ENCODE measurements around the gene EPG5. TPM values are rescaled to one million over a fixed set of nuclear protein-coding genes. Genes with fewer than 3 reads are reported as not detected.

Gene EPG5
- total and polyA plus RNA-seq, 9 of the 15 experiments (the other 6 are each of a cell fraction or from before 2014, with no cell fraction given), result 1.3 to 10.7 (median 5.2) TPM

DNA sequence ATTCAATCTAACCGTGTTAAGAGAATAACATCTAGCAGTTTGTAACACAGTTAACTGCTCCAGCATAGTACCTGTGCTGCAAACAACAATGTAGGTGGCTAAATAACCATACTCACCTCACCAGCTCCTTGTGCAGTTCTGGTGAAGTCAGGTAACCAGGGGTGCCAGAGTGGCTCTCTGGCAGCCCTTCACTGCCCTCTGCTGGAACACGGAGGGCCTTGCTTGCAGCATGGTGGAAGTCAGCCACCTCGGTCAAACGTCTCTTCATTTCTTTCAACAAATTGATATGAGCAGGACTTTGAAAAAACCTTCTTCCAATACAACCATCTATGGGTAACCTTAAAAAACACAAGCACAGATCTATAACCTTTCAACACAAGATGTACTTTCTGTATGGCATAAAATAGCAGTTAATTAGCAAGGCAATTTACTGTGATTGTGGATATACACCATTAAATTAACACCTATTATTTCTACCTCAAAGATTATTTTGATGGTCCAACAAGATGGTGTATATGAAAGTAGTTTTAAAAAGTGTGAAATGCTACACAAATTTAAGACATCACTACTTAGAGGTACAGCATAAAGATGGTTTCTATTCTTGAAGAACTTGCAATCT is 56.6 kb downstream of the EPG5 start:
- intact Hi-C loops (cut with micrococcal nuclease), result loop anchor here (1.0 kb wide), 1 partner anchor 245 kb away; no protein-coding TSS in a partner anchor
- DNase-seq (ENCODE audit: extremely low read depth in 1 of 4, low spot score in 3 of 4) (peak; percentile 41 to 55 (median 46)), ATAC-seq (peak; percentile 87), FAIRE-seq (no peak)
- in situ Hi-C loops (cut with MboI), result no loop called here
- CTCF ChIA-PET (ENCODE audit: low intra/inter-chr PET ratio), result interaction anchor here (1.0 to 1.2 kb wide), 2 partner anchors 220 to 245 kb away, joined by 3 to 4 read pairs; no protein-coding TSS in a partner anchor
- no TSS peak for BruUV-seq (replicated peaks)
- no peak overlapping the region for H3K4me3 ChIP-seq
- no peaks in the 10 kb centered on the region for H4K20me1 ChIP-seq (replicated peaks; ENCODE audit: control insufficient read depth, insufficient read depth, low read length)
- H3K36me3 ChIP-seq (ENCODE audit: control insufficient read depth, insufficient read depth, low read length), result peaks cover 42% of the 10 kb centered on the region; the same call in 2 of the 3 replicates
- no peaks in the 10 kb centered on the region for H3K27me3 ChIP-seq (ENCODE audit: control insufficient read depth in 2 of 2, insufficient read depth in 2 of 2, low read length in 2 of 2)
- no peak overlapping the region for H2AFZ ChIP-seq (ENCODE audit: low read depth, low read length)
- H3K79me2 ChIP-seq (ENCODE audit: control insufficient read depth, insufficient read depth, low read length), result no peaks in the 10 kb centered on the region
- H3K4me2 ChIP-seq (ENCODE audit: insufficient read depth, low read length), result no peak overlapping the region
- H3K9me1 ChIP-seq (ENCODE audit: control insufficient read depth, insufficient read depth, low read length), result no peaks in the 10 kb centered on the region
- no peaks in the 10 kb centered on the region for H3K9me3 ChIP-seq (replicated peaks; ENCODE audit: control insufficient read depth, insufficient read depth, low read depth, low read length)
- no peak overlapping the region for H3K9ac ChIP-seq (ENCODE audit: insufficient read depth in 1 of 2, low read depth in 2 of 2, low read length in 2 of 2)
- POLR2A ChIA-PET, result no interaction called here
- no peaks in the 10 kb centered on the region for H3K4me1 ChIP-seq (replicated peaks in 1 of 2; ENCODE audit: control insufficient read depth in 2 of 2, insufficient read depth in 2 of 2, low read length in 2 of 2)
- WGBS (ENCODE audit: insufficient coverage, low coverage, missing lambda C conversion rate), result 44% methylated on average over 4 of the region's 4 CpGs
- no peak overlapping the region for H3K27ac ChIP-seq (ENCODE audit: extremely low read depth, low read depth, low read length)
- TF ChIP-seq TBP (optimal IDR thresholded peaks at IDR 0.05; ENCODE audit: low read depth, low read length) (no peak), ZKSCAN8 (CRISPR knock-in tag; IDR thresholded peaks at IDR 0.05) (no peak), POLR2A (conservative IDR thresholded peaks at IDR 0.05) (no peak), PHTF2 (CRISPR knock-in tag; IDR thresholded peaks at IDR 0.05) (no peak), GATAD2A (IDR thresholded peaks at IDR 0.05) (no peak), CHD2 (IDR thresholded peaks at IDR 0.05; ENCODE audit: low read depth, low read length) (no peak), ZSCAN32 (CRISPR knock-in tag; IDR thresholded peaks at IDR 0.05) (no peak), RAD21 (CRISPR knock-in tag; conservative IDR thresholded peaks at IDR 0.05 in 1 of 2, IDR thresholded peaks at IDR 0.05 in 1 of 2) (peak; percentile 38 to 43; a peak in 3 of 4 replicates), ZNF561 (CRISPR knock-in tag; conservative IDR thresholded peaks at IDR 0.05) (no peak), JUND (IDR thresholded peaks at IDR 0.05; ENCODE audit: borderline replicate concordance, low read depth, low read length) (no peak), JUND (tag; IDR thresholded peaks at IDR 0.05; ENCODE audit: borderline replicate concordance, low read depth, low read length) (no peak)
- TF ChIP-seq, protein P1, sequence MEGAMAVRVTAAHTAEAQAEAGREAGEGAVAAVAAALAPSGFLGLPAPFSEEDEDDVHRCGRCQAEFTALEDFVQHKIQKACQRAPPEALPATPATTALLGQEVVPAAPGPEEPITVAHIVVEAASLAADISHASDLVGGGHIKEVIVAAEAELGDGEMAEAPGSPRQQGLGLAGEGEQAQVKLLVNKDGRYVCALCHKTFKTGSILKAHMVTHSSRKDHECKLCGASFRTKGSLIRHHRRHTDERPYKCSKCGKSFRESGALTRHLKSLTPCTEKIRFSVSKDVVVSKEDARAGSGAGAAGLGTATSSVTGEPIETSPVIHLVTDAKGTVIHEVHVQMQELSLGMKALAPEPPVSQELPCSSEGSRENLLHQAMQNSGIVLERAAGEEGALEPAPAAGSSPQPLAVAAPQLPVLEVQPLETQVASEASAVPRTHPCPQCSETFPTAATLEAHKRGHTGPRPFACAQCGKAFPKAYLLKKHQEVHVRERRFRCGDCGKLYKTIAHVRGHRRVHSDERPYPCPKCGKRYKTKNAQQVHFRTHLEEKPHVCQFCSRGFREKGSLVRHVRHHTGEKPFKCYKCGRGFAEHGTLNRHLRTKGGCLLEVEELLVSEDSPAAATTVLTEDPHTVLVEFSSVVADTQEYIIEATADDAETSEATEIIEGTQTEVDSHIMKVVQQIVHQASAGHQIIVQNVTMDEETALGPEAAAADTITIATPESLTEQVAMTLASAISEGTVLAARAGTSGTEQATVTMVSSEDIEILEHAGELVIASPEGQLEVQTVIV (CRISPR knock-in tag; IDR thresholded peaks at IDR 0.05; ENCODE audit: borderline replicate concordance), result no peak
- TF ChIP-seq, protein P2, sequence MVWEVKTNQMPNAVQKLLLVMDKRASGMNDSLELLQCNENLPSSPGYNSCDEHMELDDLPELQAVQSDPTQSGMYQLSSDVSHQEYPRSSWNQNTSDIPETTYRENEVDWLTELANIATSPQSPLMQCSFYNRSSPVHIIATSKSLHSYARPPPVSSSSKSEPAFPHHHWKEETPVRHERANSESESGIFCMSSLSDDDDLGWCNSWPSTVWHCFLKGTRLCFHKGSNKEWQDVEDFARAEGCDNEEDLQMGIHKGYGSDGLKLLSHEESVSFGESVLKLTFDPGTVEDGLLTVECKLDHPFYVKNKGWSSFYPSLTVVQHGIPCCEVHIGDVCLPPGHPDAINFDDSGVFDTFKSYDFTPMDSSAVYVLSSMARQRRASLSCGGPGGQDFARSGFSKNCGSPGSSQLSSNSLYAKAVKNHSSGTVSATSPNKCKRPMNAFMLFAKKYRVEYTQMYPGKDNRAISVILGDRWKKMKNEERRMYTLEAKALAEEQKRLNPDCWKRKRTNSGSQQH (CRISPR knock-in tag; IDR thresholded peaks at IDR 0.05), result no peak
- TF ChIP-seq, protein P3, sequence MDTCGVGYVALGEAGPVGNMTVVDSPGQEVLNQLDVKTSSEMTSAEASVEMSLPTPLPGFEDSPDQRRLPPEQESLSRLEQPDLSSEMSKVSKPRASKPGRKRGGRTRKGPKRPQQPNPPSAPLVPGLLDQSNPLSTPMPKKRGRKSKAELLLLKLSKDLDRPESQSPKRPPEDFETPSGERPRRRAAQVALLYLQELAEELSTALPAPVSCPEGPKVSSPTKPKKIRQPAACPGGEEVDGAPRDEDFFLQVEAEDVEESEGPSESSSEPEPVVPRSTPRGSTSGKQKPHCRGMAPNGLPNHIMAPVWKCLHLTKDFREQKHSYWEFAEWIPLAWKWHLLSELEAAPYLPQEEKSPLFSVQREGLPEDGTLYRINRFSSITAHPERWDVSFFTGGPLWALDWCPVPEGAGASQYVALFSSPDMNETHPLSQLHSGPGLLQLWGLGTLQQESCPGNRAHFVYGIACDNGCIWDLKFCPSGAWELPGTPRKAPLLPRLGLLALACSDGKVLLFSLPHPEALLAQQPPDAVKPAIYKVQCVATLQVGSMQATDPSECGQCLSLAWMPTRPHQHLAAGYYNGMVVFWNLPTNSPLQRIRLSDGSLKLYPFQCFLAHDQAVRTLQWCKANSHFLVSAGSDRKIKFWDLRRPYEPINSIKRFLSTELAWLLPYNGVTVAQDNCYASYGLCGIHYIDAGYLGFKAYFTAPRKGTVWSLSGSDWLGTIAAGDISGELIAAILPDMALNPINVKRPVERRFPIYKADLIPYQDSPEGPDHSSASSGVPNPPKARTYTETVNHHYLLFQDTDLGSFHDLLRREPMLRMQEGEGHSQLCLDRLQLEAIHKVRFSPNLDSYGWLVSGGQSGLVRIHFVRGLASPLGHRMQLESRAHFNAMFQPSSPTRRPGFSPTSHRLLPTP (IDR thresholded peaks at IDR 0.05; ENCODE audit: borderline replicate concordance, extremely low read depth, insufficient read length), result no peak
- TF ChIP-seq, protein P4, sequence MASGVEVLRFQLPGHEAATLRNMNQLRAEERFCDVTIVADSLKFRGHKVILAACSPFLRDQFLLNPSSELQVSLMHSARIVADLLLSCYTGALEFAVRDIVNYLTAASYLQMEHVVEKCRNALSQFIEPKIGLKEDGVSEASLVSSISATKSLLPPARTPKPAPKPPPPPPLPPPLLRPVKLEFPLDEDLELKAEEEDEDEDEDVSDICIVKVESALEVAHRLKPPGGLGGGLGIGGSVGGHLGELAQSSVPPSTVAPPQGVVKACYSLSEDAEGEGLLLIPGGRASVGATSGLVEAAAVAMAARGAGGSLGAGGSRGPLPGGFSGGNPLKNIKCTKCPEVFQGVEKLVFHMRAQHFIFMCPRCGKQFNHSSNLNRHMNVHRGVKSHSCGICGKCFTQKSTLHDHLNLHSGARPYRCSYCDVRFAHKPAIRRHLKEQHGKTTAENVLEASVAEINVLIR (CRISPR knock-in tag; IDR thresholded peaks at IDR 0.05), result no peak
